Hepatic stellate cell (primary cell): ENCODE data around the gene NXN.
A peak's percentile ranks its signal among the peaks of the same experiment; 100 is the strongest.
"Not testable (repeated sequence)": the region's sequence is repeated elsewhere in the genome, so short reads cannot be mapped to it uniquely, and the experiment has no call there.

Experiments used
- DNase-seq: peaks from one replicate; pipeline ENCODE4 v3.0.0; 2011; ENCODE audit warnings: low spot score

The NXN gene

GRCh38 chr17:797236-797840 is 182.2 kb downstream of the NXN start:
- no peak for DNase-seq

GRCh38 chr17:796609-797008 is 183.0 kb downstream of the NXN start:
- no peak for DNase-seq

- DNase-seq, result no peak
These were observed 183.9 kb downstream of the NXN start for GRCh38 chr17:795721-796120.

DNA sequence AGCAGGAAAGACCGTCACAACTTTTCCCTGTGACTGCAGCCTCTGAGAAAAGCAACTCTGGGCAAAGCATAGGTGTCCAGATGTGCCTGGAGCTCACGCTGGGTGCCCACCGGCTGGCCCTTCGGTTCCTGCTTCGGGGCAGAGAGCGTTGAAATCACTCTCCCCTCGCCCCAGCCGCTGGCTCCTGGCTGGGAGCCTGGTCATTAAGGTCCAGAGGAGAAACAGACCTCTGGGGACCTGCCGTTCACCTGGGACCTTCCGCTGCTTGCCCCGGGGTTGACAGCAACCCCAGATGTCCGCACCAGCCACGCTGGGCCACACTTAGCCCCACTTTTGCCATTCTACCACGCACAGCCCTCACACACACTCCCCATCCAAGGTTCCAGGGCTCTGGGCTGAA is 184.3 kb downstream of the NXN start:
- DNase-seq, result no peak

DNA sequence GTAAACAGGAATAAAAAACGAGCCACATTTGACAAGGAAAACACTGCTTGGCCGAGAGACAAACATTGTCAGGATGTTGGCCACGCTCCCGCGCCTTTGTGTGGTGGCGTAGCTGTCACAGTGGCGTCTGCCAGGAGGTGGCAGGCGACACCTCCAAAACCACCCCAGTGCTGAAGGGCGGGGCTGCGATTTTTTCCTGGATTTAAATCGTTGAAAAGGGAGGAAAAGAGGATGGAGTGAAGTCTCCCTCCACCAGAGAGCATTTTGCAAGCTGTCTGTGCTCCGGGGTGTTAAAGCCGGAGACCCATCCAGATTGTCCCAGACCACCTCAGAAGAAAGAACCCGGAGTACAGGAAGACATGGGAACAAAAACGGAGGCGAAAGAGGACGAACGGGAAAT is 184.7 kb downstream of the NXN start:
- DNase-seq, result peak; percentile 90

DNA sequence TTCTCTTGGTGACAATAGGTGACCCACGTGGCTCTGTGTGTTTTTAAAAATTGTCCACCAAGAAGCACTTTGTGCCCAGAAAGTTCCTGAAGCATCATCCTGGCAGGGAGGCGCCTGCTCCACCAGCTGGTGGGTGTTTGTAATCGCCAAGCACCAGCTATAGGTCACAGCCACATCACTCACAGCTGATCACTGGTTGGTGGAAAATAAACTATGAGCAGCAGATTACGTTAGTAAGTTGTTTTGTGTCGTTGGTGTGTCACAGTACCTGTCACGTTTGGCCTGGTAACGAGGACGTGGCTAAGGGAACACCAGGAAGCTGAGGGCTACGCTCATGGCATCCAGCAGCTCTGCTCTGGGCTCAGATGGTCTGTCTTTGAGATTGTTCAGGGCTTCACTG is 187.3 kb downstream of the NXN start:
- no peak for DNase-seq

DNA sequence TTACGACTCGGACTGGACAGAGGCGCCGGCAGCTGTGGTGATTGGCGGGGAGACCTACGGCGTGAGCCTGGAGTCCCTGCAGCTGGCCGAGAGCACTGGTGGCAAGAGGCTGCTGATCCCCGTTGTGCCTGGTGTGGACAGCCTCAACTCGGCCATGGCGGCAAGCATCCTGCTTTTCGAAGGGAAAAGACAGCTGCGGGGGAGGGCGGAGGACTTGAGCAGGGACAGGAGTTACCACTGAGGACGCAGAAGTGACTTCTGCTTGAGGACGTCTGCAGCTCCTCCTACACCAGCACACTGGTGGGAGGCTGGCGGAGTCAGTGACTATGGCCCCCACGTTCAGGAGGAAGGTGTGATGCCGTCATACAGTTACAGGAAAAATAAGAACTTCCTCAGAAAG is 187.7 kb downstream of the NXN start:
- no peak for DNase-seq

GRCh38 chr17:790874-791247 is 188.7 kb downstream of the NXN start:
- not testable (repeated sequence) for DNase-seq

- not testable (repeated sequence) for DNase-seq
These were observed 189.4 kb downstream of the NXN start for GRCh38 chr17:789931-790873.

- no peak for DNase-seq
These were observed 190.3 kb downstream of the NXN start for GRCh38 chr17:789160-789840.

GRCh38 chr17:788551-788950 is 191.0 kb downstream of the NXN start:
- DNase-seq, result no peak

DNA sequence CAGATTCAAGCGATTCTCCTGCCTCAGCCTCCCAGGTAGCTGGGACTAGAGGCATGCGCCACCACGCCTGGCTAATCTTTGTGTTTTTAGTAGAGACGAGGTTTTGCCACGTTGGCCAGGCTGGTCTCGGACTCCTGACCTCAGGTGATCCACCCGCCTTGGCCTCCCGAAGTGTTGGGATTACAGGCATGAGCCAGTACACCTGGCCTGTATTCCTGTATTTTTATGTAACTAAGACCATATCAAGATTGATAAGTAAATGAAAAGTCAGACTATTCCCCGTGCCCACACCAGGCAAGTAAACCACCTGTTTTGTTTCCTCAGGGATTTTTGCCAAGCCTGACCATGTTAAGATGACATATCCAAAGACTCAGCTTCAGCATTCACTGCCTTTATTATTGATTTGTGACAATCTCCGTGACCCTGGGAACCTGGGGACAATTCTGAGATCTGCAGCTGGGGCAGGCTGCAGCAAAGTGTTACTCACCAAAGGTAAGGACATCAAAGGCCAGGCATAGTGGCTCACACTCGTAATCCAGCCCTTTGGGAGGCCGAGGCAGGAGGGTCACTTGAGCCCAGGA is 191.8 kb downstream of the NXN start:
- no peak for DNase-seq

- DNase-seq, result not testable (repeated sequence)
These were observed 193.7 kb downstream of the NXN start for GRCh38 chr17:785901-786300.

GRCh38 chr17:784143-784542 is 195.4 kb downstream of the NXN start:
- no peak for DNase-seq

DNA sequence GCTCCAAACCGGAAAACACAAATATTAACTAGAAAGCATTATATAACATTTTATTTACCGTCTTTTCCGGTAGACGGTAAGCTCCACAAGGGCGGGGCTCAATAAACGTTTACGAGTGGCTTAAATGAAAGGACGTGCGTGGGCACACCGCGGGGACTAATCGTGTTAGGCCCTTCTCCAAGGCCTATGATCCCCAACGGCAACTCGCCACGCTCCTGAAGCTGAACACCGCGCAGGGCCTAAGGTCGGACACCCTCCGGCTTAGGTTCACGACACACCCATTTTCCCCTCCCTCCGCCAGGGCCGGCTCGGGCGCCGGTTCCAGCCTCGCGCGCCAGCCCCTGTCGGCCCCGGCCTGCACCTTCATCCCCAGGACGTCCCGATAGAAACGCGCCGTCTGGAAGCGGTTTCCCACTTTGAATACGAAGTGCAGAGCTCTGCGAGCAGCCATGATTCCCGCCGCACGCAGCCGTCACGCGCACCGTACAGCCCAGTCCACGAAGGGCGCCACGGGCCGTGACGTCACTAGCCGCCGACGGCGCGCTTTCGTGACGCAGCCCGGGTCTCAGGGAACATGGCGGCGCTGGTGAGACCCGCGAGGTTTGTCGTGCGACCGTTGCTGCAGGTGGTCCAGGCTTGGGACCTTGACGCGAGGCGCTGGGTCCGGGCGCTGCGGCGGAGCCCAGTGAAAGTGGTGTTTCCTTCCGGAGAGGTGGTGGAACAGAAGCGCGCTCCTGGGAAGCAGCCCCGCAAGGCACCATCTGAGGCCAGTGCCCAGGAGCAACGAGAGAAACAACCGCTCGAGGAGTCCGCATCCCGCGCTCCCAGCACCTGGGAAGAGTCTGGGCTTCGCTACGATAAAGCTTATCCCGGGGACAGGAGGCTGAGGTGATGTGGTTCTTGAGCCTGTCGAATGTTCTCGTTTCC is 197.5 kb downstream of the NXN start, which contains the start of the genes GLOD4 and MRM3:
GLOD4 (minus strand) TSS at position 476 of the 927 bp plus-strand sequence; CDS start at position 451, 25 bp downstream.
MRM3 (plus strand) TSS at position 549 of the 927 bp plus-strand sequence; CDS start at position 575, 26 bp downstream.
- DNase-seq, result peak; percentile 97

- no peak for DNase-seq
These were observed 201.5 kb downstream of the NXN start for GRCh38 chr17:778096-778495.

GRCh38 chr17:774313-774584 is 205.3 kb downstream of the NXN start:
- no peak for DNase-seq

GRCh38 chr17:773467-774312 is 205.9 kb downstream of the NXN start:
- DNase-seq, result no peak

- DNase-seq, result no peak
These were observed 206.6 kb downstream of the NXN start for GRCh38 chr17:773016-773415.

DNA sequence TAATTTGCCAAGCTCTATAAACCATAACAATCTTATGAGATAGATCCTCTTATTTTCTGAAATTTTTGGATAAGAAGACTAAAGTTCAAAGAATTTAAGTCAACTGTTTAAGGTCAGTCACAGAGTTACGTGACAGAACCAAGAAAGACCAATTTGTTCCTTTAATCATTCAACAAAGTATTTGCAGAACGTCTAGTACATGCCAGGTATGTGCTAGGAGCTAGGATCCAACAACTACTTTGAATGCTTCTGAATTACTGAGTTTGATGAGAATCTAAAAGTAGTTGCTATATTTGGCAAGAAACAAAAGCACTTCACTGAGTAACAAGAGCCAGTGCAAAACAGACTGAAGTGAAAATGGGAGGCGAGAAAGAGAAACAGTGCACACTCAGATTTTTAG is 212.5 kb downstream of the NXN start:
- DNase-seq, result no peak

- DNase-seq, result no peak
These were observed 219.2 kb downstream of the NXN start for GRCh38 chr17:760371-760770.
